ENCODE data around the gene VTI1A.

- TF ChIP-seq POLR2AphosphoS5 (IDR thresholded peaks at IDR 0.05) (no peak), POLR2A (IDR thresholded peaks at IDR 0.05) (no peak), CTCF (IDR thresholded peaks at IDR 0.05) (no peak)
Observed at GRCh38 chr10:112687647-112688046, 240.6 kb downstream of the VTI1A start.

Measured in sigmoid colon (tissue), 4 donors.